Lung (tissue), 12 donors: ENCODE data around the gene RFX3. TPM values are rescaled to one million over a fixed set of nuclear protein-coding genes. Genes with fewer than 3 reads are reported as not detected.

Experiments
- ATAC-seq: fragments of 200-7000 bp; cut with Tn5 transposase; one replicate; pipeline ENCODE4 v1.9.1; 2020; ENCODE audit warnings: moderate number of reproducible peaks; ENCODE audit not compliant: insufficient read depth, low FRiP score
- DNase-seq, 3 donors: peaks; one replicate each; pipeline ENCODE4 v3.0.0-alpha.2; 2013 to 2017
- H3K27ac ChIP-seq, 2 donors: one replicate each; pipeline ENCODE4 v1.5.1; 2013; ENCODE audit warnings: mild to moderate bottlenecking in 2 of 2, moderate library complexity in 2 of 2, control low read depth in 1 of 2, inconsistent platforms in 1 of 2, low read depth in 1 of 2, low read length in 1 of 2
- H3K27me3 ChIP-seq, 3 donors: one replicate each; pipeline ENCODE4 v1.5.1; 2013; ENCODE audit warnings: low read length in 2 of 3; ENCODE audit not compliant: control insufficient read depth in 3 of 3, insufficient read depth in 3 of 3
- H3K36me3 ChIP-seq, 4 donors: one replicate each; pipeline ENCODE4 v1.5.1; 2013; ENCODE audit warnings: low read length in 4 of 4, mild to moderate bottlenecking in 1 of 4, moderate library complexity in 1 of 4; ENCODE audit not compliant: control insufficient read depth in 4 of 4, insufficient read depth in 4 of 4
- H3K4me1 ChIP-seq, 5 donors: one replicate each; pipeline ENCODE4 v1.5.1; 2013; ENCODE audit warnings: low read length in 5 of 5, mild to moderate bottlenecking in 2 of 5, moderate library complexity in 1 of 5; ENCODE audit not compliant: control insufficient read depth in 5 of 5, insufficient read depth in 5 of 5
- H3K4me3 ChIP-seq: one replicate; pipeline ENCODE4 v1.5.1; 2013; ENCODE audit warnings: mild to moderate bottlenecking, control low read depth, moderate library complexity
- H3K9ac ChIP-seq, 2 donors: one replicate each; pipeline ENCODE4 v1.5.1; 2013; ENCODE audit warnings: low read length in 2 of 2, control low read depth in 1 of 2; ENCODE audit not compliant: insufficient read depth in 1 of 2
- H3K9me3 ChIP-seq, 4 donors: one replicate each; pipeline ENCODE4 v1.5.1; 2013; ENCODE audit warnings: low read length in 3 of 4, mild to moderate bottlenecking in 1 of 4, moderate library complexity in 1 of 4; ENCODE audit not compliant: control insufficient read depth in 4 of 4, insufficient read depth in 3 of 4
- WGBS, 2 donors: extraction: QIAGEN DNeasy Blood & Tissue Kit; methylation state at CpG; one replicate each; pipeline ENCODE4 v1.1.7; 2013; 5-methylcytosine and 5-hydroxymethylcytosine counted together
- polyA plus RNA-seq, 2 donors: library from polyadenylated mRNA; stranded (reverse); fragments of 200-250 nt; gene quantifications; one replicate each; pipeline ENCODE4 v1.2.1, GENCODE V29; 2013
- total RNA-seq, 2 donors: library from RNA; depleted of rRNA in 1 of 2; stranded (reverse); fragments of >200 nt in 1 of 2; gene quantifications; one replicate each; pipeline ENCODE4 v1.2.1, GENCODE V29; 2014 to 2021
- TF ChIP-seq, protein P1 (sequence below): IDR thresholded peaks from 2 replicates; pipeline ENCODE4 v1.5.1; 2012; ENCODE audit warnings: mild to moderate bottlenecking; ENCODE audit errors: control extremely low read depth, extremely low read depth
- donor health status: control.
- donor health status: control.
- donor health status: Bipolar disorder and iron deficiency.
- donor health status: healthy.
- donor health status: DM: yes; HTN: yes; CAD: no.

Gene RFX3
- total and polyA plus RNA-seq, 4 donors = 3.3 to 45.8 (median 14.0) TPM

- Histone ChIP-seq H3K27me3 (no peaks in the 10 kb centered on the region), H3K27ac (no peak overlapping the region), H3K4me3 (no peak overlapping the region), H3K36me3 (peaks cover 0 to 10% (median 0%) of the 10 kb centered on the region in 4 donors), H3K9ac (no peak overlapping the region), H3K9me3 (no peaks in the 10 kb centered on the region), H3K4me1 (peaks cover 0 to 13% (median under 1%) of the 10 kb centered on the region in 5 donors)
- DNase-seq (no peak), ATAC-seq (no peak)
- TF ChIP-seq, protein P1, sequence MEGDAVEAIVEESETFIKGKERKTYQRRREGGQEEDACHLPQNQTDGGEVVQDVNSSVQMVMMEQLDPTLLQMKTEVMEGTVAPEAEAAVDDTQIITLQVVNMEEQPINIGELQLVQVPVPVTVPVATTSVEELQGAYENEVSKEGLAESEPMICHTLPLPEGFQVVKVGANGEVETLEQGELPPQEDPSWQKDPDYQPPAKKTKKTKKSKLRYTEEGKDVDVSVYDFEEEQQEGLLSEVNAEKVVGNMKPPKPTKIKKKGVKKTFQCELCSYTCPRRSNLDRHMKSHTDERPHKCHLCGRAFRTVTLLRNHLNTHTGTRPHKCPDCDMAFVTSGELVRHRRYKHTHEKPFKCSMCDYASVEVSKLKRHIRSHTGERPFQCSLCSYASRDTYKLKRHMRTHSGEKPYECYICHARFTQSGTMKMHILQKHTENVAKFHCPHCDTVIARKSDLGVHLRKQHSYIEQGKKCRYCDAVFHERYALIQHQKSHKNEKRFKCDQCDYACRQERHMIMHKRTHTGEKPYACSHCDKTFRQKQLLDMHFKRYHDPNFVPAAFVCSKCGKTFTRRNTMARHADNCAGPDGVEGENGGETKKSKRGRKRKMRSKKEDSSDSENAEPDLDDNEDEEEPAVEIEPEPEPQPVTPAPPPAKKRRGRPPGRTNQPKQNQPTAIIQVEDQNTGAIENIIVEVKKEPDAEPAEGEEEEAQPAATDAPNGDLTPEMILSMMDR = no peak
- 89 to 95% methylated on average over 1 of the region's 1 CpG for WGBS, 2 donors
Measured at GRCh38 chr9:3521966-3522365, 3.8 kb downstream of the RFX3 start.

GRCh38 chr9:3520564-3520963 lies 5.2 kb downstream of the RFX3 start:
- no peak for DNase-seq

DNA sequence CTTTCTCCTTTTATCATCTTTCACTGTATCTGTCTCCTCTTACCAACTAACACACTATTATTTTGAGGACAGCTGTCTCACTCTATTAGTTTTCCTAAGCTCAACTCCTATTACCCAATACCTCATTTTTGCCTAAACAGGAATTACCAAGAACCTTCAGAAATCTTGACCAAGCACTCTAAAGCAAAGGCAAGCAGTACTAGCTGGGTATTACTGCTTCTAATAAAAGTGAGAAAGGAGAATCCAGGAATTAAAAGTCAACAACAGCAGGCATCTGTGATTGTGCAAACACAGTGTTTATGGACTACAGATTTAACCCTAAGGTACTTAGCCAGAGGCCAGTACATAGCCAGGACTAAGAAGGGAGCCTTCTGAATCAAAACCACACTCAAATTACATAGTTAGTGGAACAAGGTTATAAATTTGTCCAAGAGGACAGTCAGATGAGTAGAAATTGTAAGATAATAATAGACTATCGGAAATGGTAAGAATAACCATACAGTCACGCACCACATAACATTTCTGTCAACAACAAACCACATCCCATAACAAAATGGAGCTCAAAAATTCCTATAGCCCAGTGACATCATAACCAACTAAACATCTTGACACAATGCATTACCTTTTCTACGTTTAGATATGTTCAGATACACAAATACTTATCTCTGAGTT lies 8.3 kb downstream of the RFX3 start:
- Histone ChIP-seq H3K27me3 (no peaks in the 10 kb centered on the region), H3K4me3 (no peak overlapping the region), H3K4me1 (peaks cover 0 to 3% (median 0%) of the 10 kb centered on the region in 5 donors), H3K9ac (no peak overlapping the region), H3K9me3 (no peaks in the 10 kb centered on the region), H3K36me3 (no peaks in the 10 kb centered on the region), H3K27ac (no peak overlapping the region)
- WGBS, 2 donors = 91 to 94% methylated on average over 3 of the region's 3 CpGs
- TF ChIP-seq, protein P1 = no peak
- ATAC-seq = no peak
- no peak for DNase-seq

More at GRCh38 chr9:3520564-3520963, 5.2 kb downstream of the RFX3 start:
- no peaks in the 10 kb centered on the region for H3K27me3 ChIP-seq
- H3K9ac ChIP-seq = no peak overlapping the region
- ATAC-seq = no peak
- TF ChIP-seq, protein P1 = no peak
- H3K36me3 ChIP-seq = peaks cover 0 to 3% (median 0%) of the 10 kb centered on the region in 4 donors
- 89 to 92% methylated on average over 4 of the region's 4 CpGs for WGBS, 2 donors
- peaks cover 0 to 12% (median 0%) of the 10 kb centered on the region in 5 donors for H3K4me1 ChIP-seq
- no peaks in the 10 kb centered on the region for H3K9me3 ChIP-seq
- no peak overlapping the region for H3K27ac ChIP-seq
- H3K4me3 ChIP-seq = no peak overlapping the region
